Hair follicle dermal papilla cell (primary cell): ENCODE results near the gene ENDOV. TPM values are rescaled to one million over a fixed set of nuclear protein-coding genes. Genes with fewer than 3 reads are reported as not detected.
A peak's percentile ranks its signal among the peaks of the same experiment; 100 is the strongest.

Source experiments
- small RNA-seq: library from RNA; depleted of rRNA; stranded (forward); fragments of <200 nt; gene quantifications from one replicate; pipeline ENCODE3, GENCODE V24; 2012
- total RNA-seq: library from RNA; depleted of rRNA; stranded (reverse); fragments of >200 nt; gene quantifications from 2 replicates; pipeline ENCODE4 v1.2.3, GENCODE V29; 2012

ENDOV gene
- 21.6 and 27.7 TPM in 2 replicates for total RNA-seq

DNA sequence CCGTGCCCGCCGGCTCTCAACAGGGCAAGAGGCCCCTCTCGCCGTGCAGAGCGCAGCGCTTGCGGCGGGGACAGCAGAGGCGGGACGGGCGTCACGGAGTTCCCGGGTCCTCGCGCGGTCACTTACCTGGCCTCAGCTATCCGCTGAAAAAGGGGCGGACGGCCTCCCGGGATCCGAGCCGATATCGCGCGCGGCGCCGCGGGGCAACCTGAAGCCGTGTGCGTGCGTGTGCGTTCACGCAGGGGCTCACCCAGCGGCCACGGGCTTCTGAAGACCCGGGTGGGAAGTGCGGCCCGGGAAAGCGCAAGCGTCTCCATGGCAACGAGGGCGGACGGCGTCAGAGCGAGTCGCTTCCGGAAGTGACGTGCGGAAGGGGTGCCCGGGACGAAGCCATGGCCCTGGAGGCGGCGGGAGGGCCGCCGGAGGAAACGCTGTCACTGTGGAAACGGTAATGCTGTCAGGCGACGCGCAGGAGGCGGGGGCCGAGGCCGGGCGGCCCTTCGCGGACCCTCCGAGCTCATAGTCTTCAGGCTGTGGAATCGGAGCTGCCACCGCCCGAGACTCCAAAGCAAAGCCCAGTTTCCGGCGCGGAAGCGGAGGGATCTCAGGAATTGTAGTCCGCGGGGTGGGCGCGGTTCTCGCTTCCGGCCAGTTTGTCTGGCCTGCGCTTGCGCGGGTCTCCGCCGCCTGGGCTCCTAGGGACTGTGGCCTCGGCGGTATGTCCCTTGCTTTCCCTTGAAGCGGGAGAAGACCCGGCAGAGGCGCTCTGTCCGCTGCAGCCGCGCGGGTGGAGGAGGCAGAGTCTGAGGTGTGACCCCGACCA, at the start of gene ENDOV:
ENDOV (plus strand) TSS at position 365 of the 823 bp plus-strand sequence; CDS start at position 393, 28 bp downstream.

DNA sequence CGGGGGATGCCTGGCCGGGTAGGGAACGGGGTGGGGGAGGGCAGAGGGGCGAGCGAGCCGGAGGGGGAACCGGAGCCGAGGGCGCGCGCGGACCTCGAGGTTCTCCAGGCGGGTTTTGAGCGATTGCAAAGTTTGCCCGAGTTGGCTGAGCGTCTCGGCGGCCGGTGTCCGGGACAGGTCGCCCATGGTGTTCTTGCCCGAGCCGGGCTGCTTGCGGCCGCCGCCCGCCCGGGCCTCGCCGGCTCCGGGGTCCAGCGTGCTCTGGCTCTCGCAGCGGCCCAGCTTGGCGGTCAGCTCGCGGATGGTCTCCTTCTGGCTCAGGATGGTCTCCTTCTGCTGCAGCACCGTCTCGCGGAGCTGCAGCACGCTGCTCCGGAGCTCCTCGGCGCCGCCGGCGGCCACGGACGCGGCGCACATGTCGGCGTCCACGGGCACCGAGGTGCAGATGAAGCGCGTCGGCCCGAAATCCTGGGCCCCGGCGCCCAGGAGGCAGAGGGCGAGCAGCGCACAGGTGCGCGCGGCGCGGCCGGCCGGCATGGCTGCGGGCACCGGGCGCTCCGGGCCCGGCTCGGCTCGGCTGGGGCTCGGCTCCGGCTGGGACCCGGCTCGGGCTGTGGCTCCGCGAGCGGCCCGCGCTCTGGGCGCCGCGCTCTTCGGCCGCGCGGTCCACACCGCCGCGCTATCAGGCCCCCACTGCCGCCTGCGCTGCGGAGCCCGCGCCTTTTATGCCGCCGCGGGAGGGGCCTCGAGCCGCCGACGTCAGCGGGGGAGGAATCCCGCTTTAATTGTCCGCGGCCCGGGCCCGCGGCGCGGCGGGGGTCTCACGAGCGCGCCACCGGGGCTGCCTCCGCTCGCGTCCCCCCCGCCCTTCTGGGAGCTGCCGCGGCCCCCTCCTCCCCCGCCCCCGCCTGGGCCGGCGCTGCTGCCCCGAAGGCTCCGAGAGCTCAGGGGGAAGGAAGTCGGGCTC, 61.2 kb downstream of the ENDOV start, which contains the start of gene NPTX1:
NPTX1 (minus strand) TSS at position 698 of the 967 bp plus-strand sequence; CDS start at position 537, 161 bp downstream.

Small RNA genes lying within 50 kb of the gene (small RNA-seq; reads per million reads assigned to genes)
- 2.3 reads per million, percentile 52 among the genes with 10 or more reads in this experiment for gene MIR4730

Other genes starting within 250 kb of the ENDOV start
- not detected in 2 replicates for gene CARD14, start 245.1 kb upstream of the ENDOV start, total RNA-seq
- gene SGSH, start 194.8 kb upstream of the ENDOV start, total RNA-seq: 17.4 and 18.5 TPM in 2 replicates
- gene SLC26A11, start 194.7 kb upstream of the ENDOV start, total RNA-seq: 20.0 and 20.8 TPM in 2 replicates
- gene RNF213, start 154.3 kb upstream of the ENDOV start, total RNA-seq: 160 and 199 TPM in 2 replicates
- gene NPTX1, start 61.4 kb downstream of the ENDOV start, total RNA-seq: 1.1 and 3.4 TPM in 2 replicates
- 36.6 and 40.4 TPM in 2 replicates for gene RPTOR, start 129.7 kb downstream of the ENDOV start, total RNA-seq